Heart left ventricle (tissue), 16 donors: ENCODE results near the gene GABPB2. TPM values are rescaled to one million over a fixed set of nuclear protein-coding genes. Genes with fewer than 3 reads are reported as not detected.
"Not testable (repeated sequence)": the region's sequence is repeated elsewhere in the genome, so short reads cannot be mapped to it uniquely, and the experiment has no call there.

Experiments
- ATAC-seq, 4 donors: fragments of 200-7000 bp; cut with Tn5 transposase; one replicate each; pipeline ENCODE4 v1.9.1; 2020 to 2022; ENCODE audit warnings: moderate library complexity in 4 of 4, mild to moderate bottlenecking in 3 of 4, moderate number of reproducible peaks in 1 of 4
- DNase-seq, 5 donors: peaks; one replicate each; pipeline ENCODE4 v3.0.0-alpha.2; 2020
- H3K27ac ChIP-seq, 12 donors: fragments of 200-600 bp; sonication (generic) in 4 of 12; one replicate each; pipeline versions ENCODE4 v1.5.0 to v1.8.0; 2016 to 2022; ENCODE audit warnings: mild to moderate bottlenecking in 2 of 12
- H3K27me3 ChIP-seq, 9 donors: fragments of 200-600 bp; sonication (generic) in 2 of 9; one replicate each; pipeline versions ENCODE4 v1.5.1 to v1.8.0; 2016 to 2022; ENCODE audit warnings: mild to moderate bottlenecking in 3 of 9
- H3K36me3 ChIP-seq, 9 donors: fragments of 200-600 bp; sonication (generic) in 2 of 9; one replicate each; pipeline versions ENCODE4 v1.5.0 to v1.8.0; 2018 to 2022; ENCODE audit warnings: mild to moderate bottlenecking in 2 of 9
- H3K4me1 ChIP-seq, 12 donors: fragments of 200-600 bp; sonication (generic) in 4 of 12; one replicate each; pipeline versions ENCODE4 v1.5.0 to v1.8.0; 2016 to 2022; ENCODE audit warnings: mild to moderate bottlenecking in 3 of 12
- H3K4me3 ChIP-seq, 12 donors: fragments of 200-600 bp; sonication (generic) in 4 of 12; one replicate each; pipeline versions ENCODE4 v1.5.0 to v1.8.0; 2017 to 2022; ENCODE audit warnings: mild to moderate bottlenecking in 9 of 12, moderate library complexity in 4 of 12
- H3K9me3 ChIP-seq, 12 donors: fragments of 200-600 bp; sonication (generic) in 4 of 12; one replicate each; pipeline versions ENCODE4 v1.5.0 to v1.8.0; 2016 to 2022; ENCODE audit warnings: mild to moderate bottlenecking in 1 of 12
- CTCF ChIP-seq, 12 donors: fragments of 200-600 bp; sonication (generic) in 4 of 12; IDR thresholded peaks; one replicate each; pipeline versions ENCODE4 v1.5.0 to v1.8.0; 2018 to 2022; ENCODE audit warnings: antibody characterized with exemption in 12 of 12, mild to moderate bottlenecking in 5 of 12
- POLR2A ChIP-seq, 2 donors: fragments of 450-650 bp; IDR thresholded peaks; one replicate each; pipeline ENCODE4 v1.6.1; 2017; ENCODE audit warnings: antibody characterized with exemption in 2 of 2, mild to moderate bottlenecking in 2 of 2, moderate library complexity in 2 of 2
- WGBS, 4 donors: extraction: QIAGEN DNeasy Blood & Tissue Kit in 2 of 4; methylation state at CpG; one replicate each; pipeline versions ENCODE4 v1.1.5 to v1.1.7; 2013 to 2018; 5-methylcytosine and 5-hydroxymethylcytosine counted together
- intact Hi-C, 10 donors: fragments of 100-400 bp; cut with DNase I; formaldehyde crosslinking; loops; one replicate each; pipeline versions ENCODE4 v1.11.1 to v1.14.2; 2022
- polyA plus RNA-seq, 2 donors: library from polyadenylated mRNA; stranded (reverse); fragments of 200-250 nt; gene quantifications; one replicate each; pipeline ENCODE4 v1.2.3, GENCODE V29; 2013
- total RNA-seq, 9 donors: library from RNA; depleted of rRNA in 2 of 9; stranded (reverse); fragments of >200 nt in 2 of 9; fragmentation: NEBNext Ultra II Directional in 3 of 9; extraction: Animal tissue kit (Norgen Biotek cat#: 25700) in 3 of 9; gene quantifications; one replicate each; pipeline versions ENCODE4 v1.1.0 to v1.2.4, GENCODE V29; 2016 to 2023
- donor health status: ischemic (EF 13 %, LVEDD 7.1; RV severe dilation, severe dysfunction).
- donor health status: healthy with polysubstance abuse.
- donor health status: DM: no; HTN: yes; CAD: no.
- donor health status: DM: no; HTN: no; CAD: no.
- donor health status: ischemic (EF 25% LVEDD 6.9; RV normal size, moderate dysfunction).
- donor health status: ischemic (EF 25% LVEDD 5.7; RV mildly dilated, moderate dysfunction).
- donor health status: healthy.
- donor health status: DM: yes; HTN: yes; CAD: no.
- donor health status: ischemic (EF 35%, LVEDD 5.7; RV mildly dilated, moderate dysfunction).
- donor health status: nonischemic (EF 11% LVEDD 7.7; RV severe dilation, severe dysfunction).
- donor health status: DM: yes; HTN: yes; CAD: no.
- donor health status: PGD.
- donor health status: ischemic (EF 29% LVEDD 5.4; RV normal size, mild dysfunction).
- donor health status: nonischemic (EF 23%, LVEDD 6.1; RV moderate dilation, normal function).

Gene GABPB2
- total and polyA plus RNA-seq, 11 donors = 4.6 to 15.2 (median 11.6) TPM

GRCh38 chr1:151069103-151069486, 1.5 kb upstream of the GABPB2 start:
- TF ChIP-seq POLR2A (IDR thresholded peaks at IDR 0.05) (no peak), CTCF (IDR thresholded peaks at IDR 0.05) (no peak)
- WGBS, 4 donors = 80 to 85% (median 83%) methylated on average over 5 of the region's 5 CpGs
- no peaks in the 10 kb centered on the region for H3K9me3 ChIP-seq
- no peak for ATAC-seq
- no peaks in the 10 kb centered on the region for H3K27me3 ChIP-seq
- peaks cover 0 to 23% (median 10%) of the 10 kb centered on the region in 12 donors for H3K4me1 ChIP-seq
- intact Hi-C loops = no loop called here
- H3K36me3 ChIP-seq = peaks cover 0 to 10% (median 6%) of the 10 kb centered on the region in 9 donors
- H3K27ac ChIP-seq = peak overlapping the region in 10 of 12 donors; percentile 92 to 100 (median 99)
- DNase-seq = no peak
- no peak overlapping the region for H3K4me3 ChIP-seq

- intact Hi-C loops = loop anchor here in 2 of 10 donors (5.0 kb wide), 2 partner anchors 50 to 65 kb away; partner anchors contain the start of genes MINDY1 (in 1 of the 2) and PRUNE1 (in 1 of the 2)
- Histone ChIP-seq H3K27me3 (no peaks in the 10 kb centered on the region), H3K4me1 (peaks cover 0 to 23% (median 10%) of the 10 kb centered on the region in 12 donors), H3K36me3 (peaks cover 0 to 27% (median 7%) of the 10 kb centered on the region in 9 donors), H3K4me3 (no peak overlapping the region), H3K9me3 (no peaks in the 10 kb centered on the region), H3K27ac (peak overlapping the region in 8 of 12 donors; percentile 17 to 100 (median 99))
- no peak for DNase-seq
- no peak for ATAC-seq
- peak in 2 of 12 donors; percentile 1 to 10 for TF ChIP-seq CTCF (IDR thresholded peaks at IDR 0.05)
- no peak for TF ChIP-seq POLR2A (IDR thresholded peaks at IDR 0.05)
- WGBS, 4 donors = 83 to 86% (median 84%) methylated on average over 13 of the region's 13 CpGs
These were observed 1.7 kb downstream of the GABPB2 start for GRCh38 chr1:151072224-151072623.

- no peaks in the 10 kb centered on the region for H3K9me3 ChIP-seq
- DNase-seq (no peak), ATAC-seq (no peak)
- intact Hi-C loops = no loop called here
- no peak overlapping the region for H3K4me3 ChIP-seq
- H3K36me3 ChIP-seq = peaks cover 0 to 29% (median 0%) of the 10 kb centered on the region in 9 donors
- no peaks in the 10 kb centered on the region for H3K27me3 ChIP-seq
- 77 to 89% (median 80%) methylated on average over 4 of the region's 4 CpGs for whole genome bisulfite sequencing, 4 donors
- no peak overlapping the region for H3K27ac ChIP-seq
- H3K4me1 ChIP-seq = peaks cover 0 to 3% (median 0%) of the 10 kb centered on the region in 12 donors
- TF ChIP-seq CTCF (IDR thresholded peaks at IDR 0.05) = no peak
These were observed 15.5 kb downstream of the GABPB2 start for GRCh38 chr1:151085953-151086559.

DNA sequence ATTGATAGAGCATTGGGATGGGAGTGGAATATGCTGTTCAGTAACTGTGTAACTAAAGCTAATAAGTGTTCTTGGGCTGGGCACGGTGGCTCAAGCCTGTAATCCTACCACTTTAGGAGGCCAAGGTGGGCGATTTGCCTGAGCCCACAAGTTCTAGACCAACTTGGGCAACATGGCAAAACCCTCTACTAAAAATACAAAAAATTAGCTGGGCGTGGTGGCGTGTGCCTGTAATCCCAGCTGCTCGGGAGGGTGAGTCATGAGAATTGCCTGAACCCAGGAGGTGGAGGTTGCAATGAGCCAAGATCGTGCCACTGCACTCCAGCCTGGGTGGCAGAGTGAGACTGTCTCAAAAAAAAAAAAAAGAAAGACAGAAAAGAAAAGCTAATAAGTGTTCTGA, 26.9 kb downstream of the GABPB2 start:
- DNase-seq, H3K27me3 ChIP-seq, H3K4me3 ChIP-seq, H3K4me1 ChIP-seq, ATAC-seq, H3K9me3 ChIP-seq, H3K27ac ChIP-seq: not testable (repeated sequence)
- intact Hi-C loops = loop anchor here in 2 of 10 donors (5.0 to 10.0 kb wide), 2 partner anchors 155 to 157 kb away; partner anchors contain the start of gene PSMD4 (in 2 of the 2)
- peaks cover 0 to 54% (median 20%) of the 10 kb centered on the region in 9 donors for H3K36me3 ChIP-seq
- WGBS, 4 donors = 93 to 95% (median 94%) methylated on average over 6 of the region's 6 CpGs
